IPS-18a (cell line): Measurements from ENCODE around the gene LRRC3.

Experiments
- H3K27ac ChIP-seq: one replicate; pipeline ENCODE4 v1.5.1; 2013; ENCODE audit warnings: low read length
- H3K27me3 ChIP-seq: one replicate; pipeline ENCODE4 v1.6.1; 2013; ENCODE audit warnings: mild to moderate bottlenecking, low read length; ENCODE audit not compliant: control insufficient read depth, insufficient read depth
- H3K36me3 ChIP-seq: one replicate; pipeline ENCODE4 v1.6.1; 2013; ENCODE audit warnings: low read depth, low read length; ENCODE audit not compliant: control insufficient read depth
- H3K4me1 ChIP-seq: one replicate; pipeline ENCODE4 v1.6.1; 2013; ENCODE audit warnings: low read depth, low read length; ENCODE audit not compliant: control insufficient read depth
- H3K4me3 ChIP-seq: one replicate; pipeline ENCODE4 v1.5.1; 2013; ENCODE audit warnings: low read length
- H3K9ac ChIP-seq: one replicate; pipeline ENCODE4 v1.6.1; 2013; ENCODE audit warnings: mild to moderate bottlenecking, low read length, moderate library complexity
- H3K9me3 ChIP-seq: one replicate; pipeline ENCODE4 v1.6.1; 2013; ENCODE audit warnings: low read depth, low read length; ENCODE audit not compliant: control insufficient read depth

LRRC3 gene

DNA sequence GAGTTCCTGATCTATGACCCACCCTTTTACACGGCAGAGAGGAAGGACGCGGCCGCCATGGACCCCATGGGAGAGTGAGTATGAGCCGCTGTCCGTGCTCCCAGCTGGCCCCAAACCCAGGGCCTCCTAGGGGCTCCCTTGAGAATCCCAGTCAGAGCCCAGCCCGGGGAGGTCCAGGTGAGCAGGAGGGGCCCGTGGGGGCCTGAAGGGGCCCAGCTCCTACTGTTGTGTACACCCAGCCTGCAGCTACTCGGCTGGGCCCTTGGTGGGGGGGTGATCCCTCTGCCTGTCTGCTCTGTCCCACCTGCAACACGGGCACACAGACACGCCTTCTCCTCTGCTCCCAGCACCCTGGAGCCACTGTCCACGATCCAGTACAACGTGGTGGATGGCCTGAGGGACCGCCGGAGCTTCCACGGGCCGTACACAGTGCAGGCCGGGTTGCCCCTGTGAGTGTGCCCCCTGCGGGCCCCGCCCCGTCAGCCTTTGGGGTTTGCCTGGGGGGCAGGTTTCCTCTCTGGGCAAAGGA lies 28.6 kb upstream of the LRRC3 start:
- H3K27ac ChIP-seq, result no peak overlapping the region
- no peaks in the 10 kb centered on the region for H3K9me3 ChIP-seq
- no peaks in the 10 kb centered on the region for H3K36me3 ChIP-seq
- no peaks in the 10 kb centered on the region for H3K4me1 ChIP-seq
- no peak overlapping the region for H3K4me3 ChIP-seq
- H3K27me3 ChIP-seq, result no peaks in the 10 kb centered on the region
- H3K9ac ChIP-seq, result no peak overlapping the region

- no peak overlapping the region for H3K27ac ChIP-seq
- no peaks in the 10 kb centered on the region for H3K9me3 ChIP-seq
- H3K36me3 ChIP-seq, result no peaks in the 10 kb centered on the region
- no peak overlapping the region for H3K4me3 ChIP-seq
- no peak overlapping the region for H3K9ac ChIP-seq
- H3K4me1 ChIP-seq, result no peaks in the 10 kb centered on the region
- no peaks in the 10 kb centered on the region for H3K27me3 ChIP-seq
Observed at GRCh38 chr21:44427241-44428120, 27.8 kb upstream of the LRRC3 start.

GRCh38 chr21:44428281-44428960 lies 26.9 kb upstream of the LRRC3 start:
- Histone ChIP-seq H3K9me3 (no peaks in the 10 kb centered on the region), H3K36me3 (no peaks in the 10 kb centered on the region), H3K4me1 (no peaks in the 10 kb centered on the region), H3K9ac (no peak overlapping the region), H3K4me3 (no peak overlapping the region), H3K27ac (no peak overlapping the region), H3K27me3 (no peaks in the 10 kb centered on the region)

GRCh38 chr21:44429894-44430293 lies 25.4 kb upstream of the LRRC3 start:
- no peaks in the 10 kb centered on the region for H3K36me3 ChIP-seq
- no peaks in the 10 kb centered on the region for H3K4me1 ChIP-seq
- no peak overlapping the region for H3K4me3 ChIP-seq
- H3K9ac ChIP-seq, result no peak overlapping the region
- no peak overlapping the region for H3K27ac ChIP-seq
- no peaks in the 10 kb centered on the region for H3K9me3 ChIP-seq
- H3K27me3 ChIP-seq, result no peaks in the 10 kb centered on the region

DNA sequence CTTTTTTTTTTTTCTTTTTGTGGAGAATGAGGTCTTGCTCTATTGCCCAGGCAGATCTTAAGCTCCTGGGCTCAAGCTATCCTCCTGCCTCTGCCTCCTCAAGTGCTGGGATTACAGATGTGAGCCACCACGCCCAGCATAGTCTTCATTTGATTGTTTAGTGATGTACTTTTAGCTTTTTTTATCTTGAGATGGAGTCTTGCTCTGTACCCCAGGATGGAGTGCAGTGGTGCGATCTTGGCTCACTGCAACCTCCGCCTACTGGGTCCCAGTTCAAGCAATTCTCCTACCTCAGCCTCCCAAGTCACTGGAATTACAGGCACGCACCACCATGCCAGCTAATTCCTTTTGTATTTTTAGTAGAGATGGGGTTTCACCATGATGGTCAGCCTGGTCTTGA lies 24.0 kb upstream of the LRRC3 start:
- H3K9ac ChIP-seq, result no peak overlapping the region
- no peaks in the 10 kb centered on the region for H3K4me1 ChIP-seq
- no peaks in the 10 kb centered on the region for H3K9me3 ChIP-seq
- H3K27me3 ChIP-seq, result no peaks in the 10 kb centered on the region
- no peak overlapping the region for H3K27ac ChIP-seq
- no peaks in the 10 kb centered on the region for H3K36me3 ChIP-seq
- no peak overlapping the region for H3K4me3 ChIP-seq

- H3K4me3 ChIP-seq, result no peak overlapping the region
- H3K27me3 ChIP-seq, result no peaks in the 10 kb centered on the region
- no peaks in the 10 kb centered on the region for H3K9me3 ChIP-seq
- H3K9ac ChIP-seq, result no peak overlapping the region
- H3K27ac ChIP-seq, result no peak overlapping the region
- no peaks in the 10 kb centered on the region for H3K36me3 ChIP-seq
- no peaks in the 10 kb centered on the region for H3K4me1 ChIP-seq
Observed at GRCh38 chr21:44432841-44433790, 22.2 kb upstream of the LRRC3 start.

DNA sequence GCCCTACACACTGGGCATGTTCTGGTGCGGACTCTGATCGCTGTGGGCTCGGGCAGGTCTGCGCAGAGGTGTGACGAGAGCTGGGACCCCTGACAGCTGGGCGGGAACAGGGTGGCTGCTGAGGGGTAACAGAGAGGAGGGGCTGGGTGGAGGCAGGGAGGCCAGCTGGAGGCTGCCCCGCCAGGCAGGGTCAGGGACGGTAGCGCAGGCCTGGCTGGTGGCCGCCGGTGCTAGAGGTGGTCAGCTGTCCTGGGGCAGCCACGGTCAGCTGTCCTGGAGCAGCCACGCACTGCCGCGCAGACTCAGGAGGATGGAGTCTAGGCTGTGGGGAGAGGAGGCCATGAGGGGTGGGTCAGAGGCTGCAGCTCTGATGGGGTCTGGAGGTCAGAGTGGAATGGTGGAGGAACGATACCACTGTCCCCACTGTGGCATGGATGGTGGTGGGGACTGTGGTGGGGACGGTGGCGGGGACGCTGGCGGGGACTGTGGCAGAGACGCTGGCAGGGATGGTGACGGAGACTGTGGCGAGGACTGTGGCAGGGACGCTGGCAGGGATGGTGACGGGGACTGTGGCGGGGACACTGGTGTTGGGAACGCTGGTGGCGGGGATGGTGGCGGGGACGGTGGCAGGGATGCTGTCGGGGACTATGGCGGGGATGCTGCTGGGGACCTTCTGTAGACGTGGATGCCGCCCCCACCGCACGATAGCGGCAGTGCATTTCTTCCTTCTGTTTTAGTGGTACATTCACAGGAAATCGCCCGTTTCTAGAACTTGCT lies 21.3 kb upstream of the LRRC3 start:
- no peak overlapping the region for H3K9ac ChIP-seq
- no peaks in the 10 kb centered on the region for H3K36me3 ChIP-seq
- no peak overlapping the region for H3K4me3 ChIP-seq
- H3K9me3 ChIP-seq, result no peaks in the 10 kb centered on the region
- H3K27ac ChIP-seq, result no peak overlapping the region
- H3K27me3 ChIP-seq, result no peaks in the 10 kb centered on the region
- H3K4me1 ChIP-seq, result no peaks in the 10 kb centered on the region

GRCh38 chr21:44434568-44434925 lies 20.8 kb upstream of the LRRC3 start:
- H3K4me3 ChIP-seq, result no peak overlapping the region
- H3K27me3 ChIP-seq, result no peaks in the 10 kb centered on the region
- no peak overlapping the region for H3K9ac ChIP-seq
- no peaks in the 10 kb centered on the region for H3K36me3 ChIP-seq
- no peak overlapping the region for H3K27ac ChIP-seq
- H3K4me1 ChIP-seq, result no peaks in the 10 kb centered on the region
- no peaks in the 10 kb centered on the region for H3K9me3 ChIP-seq

- no peaks in the 10 kb centered on the region for H3K27me3 ChIP-seq
Observed at GRCh38 chr21:44434936-44435635, 20.2 kb upstream of the LRRC3 start.

DNA sequence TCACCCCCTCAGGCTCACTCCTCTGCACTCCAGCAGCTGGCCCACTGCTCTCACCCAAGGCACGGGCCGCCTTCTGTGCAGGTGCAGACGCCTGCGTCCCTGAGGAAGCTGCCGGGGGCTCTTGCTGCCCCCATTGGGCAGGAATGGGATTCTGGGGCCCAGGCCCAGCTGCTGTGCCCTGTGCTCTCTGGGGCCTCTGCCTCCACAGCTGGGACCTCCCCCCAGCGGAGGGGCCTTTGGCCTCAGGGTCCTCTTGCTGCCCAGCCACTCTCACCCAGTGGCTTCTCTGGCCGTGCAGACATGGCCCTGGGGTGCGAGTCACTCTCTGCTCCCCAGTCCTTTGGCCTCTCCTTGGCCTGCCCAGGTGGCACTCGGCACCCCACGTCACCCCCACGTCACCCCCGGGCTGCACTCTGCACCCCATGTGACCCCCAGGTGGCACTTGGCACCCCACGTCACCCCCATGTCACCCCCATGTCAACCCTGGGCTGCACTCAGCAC lies 19.1 kb upstream of the LRRC3 start:
- Histone ChIP-seq H3K9me3 (no peaks in the 10 kb centered on the region), H3K27ac (no peak overlapping the region), H3K36me3 (no peaks in the 10 kb centered on the region), H3K9ac (no peak overlapping the region), H3K4me1 (no peaks in the 10 kb centered on the region), H3K27me3 (no peaks in the 10 kb centered on the region), H3K4me3 (no peak overlapping the region)

More at GRCh38 chr21:44434936-44435635, 20.2 kb upstream of the LRRC3 start:
- Histone ChIP-seq H3K36me3 (no peaks in the 10 kb centered on the region), H3K4me1 (no peaks in the 10 kb centered on the region), H3K4me3 (no peak overlapping the region), H3K27ac (no peak overlapping the region), H3K9ac (no peak overlapping the region), H3K9me3 (no peaks in the 10 kb centered on the region)
